OCI-LY7 (cell line): ENCODE data around the gene IFNA21.
"Not testable (repeated sequence)": the region's sequence is repeated elsewhere in the genome, so short reads cannot be mapped to it uniquely, and the experiment has no call there.

Experiments
- EZH2phosphoT487 ChIP-seq: fragments of 200-600 bp; sonication (generic); IDR thresholded peaks from 2 replicates; pipeline ENCODE4 v1.6.1; 2018; ENCODE audit warnings: low read depth, borderline replicate concordance, mild to moderate bottlenecking, mixed run types, antibody characterized with exemption, low read length, moderate library complexity, mixed read lengths
- TF ChIP-seq, protein P1 (sequence below): fragments of 200-600 bp; sonication (generic); conservative IDR thresholded peaks from 2 replicates; pipeline ENCODE4 v1.5.1; 2014; ENCODE audit warnings: mild to moderate bottlenecking, antibody characterized with exemption, low read length, moderate library complexity, mixed read lengths

DNA sequence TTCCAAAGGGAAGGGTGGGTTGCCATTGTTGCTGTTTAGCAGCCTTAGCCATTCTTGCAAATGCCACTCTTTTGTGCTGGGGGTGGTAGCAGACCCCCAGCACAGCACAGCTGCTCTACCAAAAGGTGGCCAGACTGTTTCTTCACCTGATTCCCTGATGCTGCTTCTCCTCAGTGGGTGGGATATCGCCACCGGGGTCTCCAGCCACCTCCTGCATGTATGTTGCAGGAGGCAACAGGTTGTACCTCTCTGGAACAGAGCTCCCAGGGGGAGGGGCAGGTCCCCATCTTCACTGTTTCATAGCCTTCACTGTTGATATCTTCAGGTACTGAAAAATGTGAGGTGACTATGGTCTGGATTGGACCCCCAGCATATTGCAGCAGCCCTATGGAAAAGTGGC, 44.3 kb upstream of the IFNA21 start:
- TF ChIP-seq, protein P1, sequence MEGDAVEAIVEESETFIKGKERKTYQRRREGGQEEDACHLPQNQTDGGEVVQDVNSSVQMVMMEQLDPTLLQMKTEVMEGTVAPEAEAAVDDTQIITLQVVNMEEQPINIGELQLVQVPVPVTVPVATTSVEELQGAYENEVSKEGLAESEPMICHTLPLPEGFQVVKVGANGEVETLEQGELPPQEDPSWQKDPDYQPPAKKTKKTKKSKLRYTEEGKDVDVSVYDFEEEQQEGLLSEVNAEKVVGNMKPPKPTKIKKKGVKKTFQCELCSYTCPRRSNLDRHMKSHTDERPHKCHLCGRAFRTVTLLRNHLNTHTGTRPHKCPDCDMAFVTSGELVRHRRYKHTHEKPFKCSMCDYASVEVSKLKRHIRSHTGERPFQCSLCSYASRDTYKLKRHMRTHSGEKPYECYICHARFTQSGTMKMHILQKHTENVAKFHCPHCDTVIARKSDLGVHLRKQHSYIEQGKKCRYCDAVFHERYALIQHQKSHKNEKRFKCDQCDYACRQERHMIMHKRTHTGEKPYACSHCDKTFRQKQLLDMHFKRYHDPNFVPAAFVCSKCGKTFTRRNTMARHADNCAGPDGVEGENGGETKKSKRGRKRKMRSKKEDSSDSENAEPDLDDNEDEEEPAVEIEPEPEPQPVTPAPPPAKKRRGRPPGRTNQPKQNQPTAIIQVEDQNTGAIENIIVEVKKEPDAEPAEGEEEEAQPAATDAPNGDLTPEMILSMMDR: not testable (repeated sequence)
- not testable (repeated sequence) for TF ChIP-seq EZH2phosphoT487
